GM18861 (cell line): ENCODE measurements around the gene EGFL8.
"Not testable (repeated sequence)": the region's sequence is repeated elsewhere in the genome, so short reads cannot be mapped to it uniquely, and the experiment has no call there.

Source experiments
- ATAC-seq: cut with Tn5 transposase; IDR thresholded peaks from one replicate; pipeline ENCODE4 v1.9.1; 2021; ENCODE audit not compliant: unreplicated experiment

The EGFL8 gene

DNA sequence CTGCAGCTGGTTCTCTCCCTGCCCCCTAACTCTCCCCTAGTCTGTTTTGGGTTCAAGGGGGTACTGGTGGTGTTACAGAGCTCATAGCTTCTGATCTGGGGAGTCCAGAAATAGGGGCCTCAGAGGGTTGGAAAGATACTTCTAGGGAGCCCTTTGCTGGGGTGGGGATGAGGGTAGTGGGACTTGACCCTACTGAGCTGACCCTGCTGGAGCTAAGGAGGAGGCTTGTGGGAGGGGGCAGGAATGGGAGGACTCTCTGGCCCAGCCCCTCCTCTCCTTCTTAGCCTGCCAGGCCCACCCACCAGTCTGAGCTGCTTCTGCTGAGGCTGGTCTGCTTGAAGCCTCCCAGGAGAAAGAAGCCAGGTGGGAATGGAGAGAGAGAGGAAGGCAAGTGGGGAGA is at the start of gene EGFL8:
EGFL8 (plus strand) TSS at position 301 of the 400 bp plus-strand sequence. CDS start 1,571 bp downstream, outside the sequence.
- no peak for ATAC-seq

DNA sequence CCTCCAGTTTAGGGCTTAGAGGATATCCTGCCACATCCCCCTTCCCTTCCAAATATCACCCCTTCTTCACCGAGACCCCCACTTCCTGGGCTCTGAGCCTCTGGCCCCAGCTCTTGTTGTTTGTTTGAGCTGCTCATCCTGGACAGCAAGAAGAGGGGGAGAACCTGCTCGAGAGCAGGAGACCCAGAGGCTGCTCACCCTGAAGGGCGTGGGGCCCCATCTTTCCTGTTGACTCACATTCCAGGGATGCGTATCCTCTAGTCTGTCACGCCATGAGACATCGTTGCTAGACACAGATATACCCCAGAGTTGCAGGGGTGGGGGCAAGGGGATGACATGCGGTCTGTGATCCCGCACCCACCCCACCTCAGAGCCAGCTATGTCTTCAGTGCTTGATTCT is 49.6 kb upstream of the EGFL8 start:
- no peak for ATAC-seq

DNA sequence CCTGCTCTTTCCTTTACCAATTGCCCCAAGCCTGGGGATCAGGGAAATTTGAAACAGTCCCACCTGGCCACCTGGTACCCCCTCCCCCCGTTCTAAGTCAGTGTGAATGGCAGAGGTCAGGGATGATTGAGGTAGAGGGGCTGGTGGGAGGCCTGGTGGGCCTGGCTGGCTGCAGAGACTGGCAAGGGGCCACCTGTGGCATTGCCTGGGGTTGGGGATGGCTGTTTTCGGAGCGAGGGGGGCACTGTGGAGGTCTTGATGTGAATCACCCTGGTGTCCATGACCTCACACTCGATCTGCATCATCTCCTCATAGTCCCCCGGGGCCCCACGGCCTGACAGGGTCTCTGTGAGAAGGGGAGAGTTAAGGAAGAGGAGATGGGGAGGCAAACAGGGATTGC is 48.8 kb upstream of the EGFL8 start:
- ATAC-seq = no peak

DNA sequence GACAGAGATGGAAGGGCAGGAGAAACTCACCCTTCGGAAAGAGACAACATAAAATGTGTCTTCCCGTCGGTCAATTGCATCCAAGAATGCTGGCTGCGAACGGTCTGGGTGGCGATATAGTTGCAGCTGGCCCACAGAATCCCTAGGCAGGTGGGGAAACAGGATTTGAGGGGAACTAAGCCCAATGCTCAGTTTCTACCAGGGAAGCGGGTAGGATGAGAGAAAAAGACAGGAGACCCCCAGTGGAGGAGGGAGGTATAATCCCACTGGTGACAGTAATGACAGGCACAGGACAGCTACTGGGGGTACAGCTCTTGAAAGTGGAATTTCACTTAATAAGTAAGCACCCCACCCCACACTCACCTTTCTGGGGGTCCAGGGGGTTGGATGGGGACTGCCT is 47.7 kb upstream of the EGFL8 start:
- no peak for ATAC-seq

DNA sequence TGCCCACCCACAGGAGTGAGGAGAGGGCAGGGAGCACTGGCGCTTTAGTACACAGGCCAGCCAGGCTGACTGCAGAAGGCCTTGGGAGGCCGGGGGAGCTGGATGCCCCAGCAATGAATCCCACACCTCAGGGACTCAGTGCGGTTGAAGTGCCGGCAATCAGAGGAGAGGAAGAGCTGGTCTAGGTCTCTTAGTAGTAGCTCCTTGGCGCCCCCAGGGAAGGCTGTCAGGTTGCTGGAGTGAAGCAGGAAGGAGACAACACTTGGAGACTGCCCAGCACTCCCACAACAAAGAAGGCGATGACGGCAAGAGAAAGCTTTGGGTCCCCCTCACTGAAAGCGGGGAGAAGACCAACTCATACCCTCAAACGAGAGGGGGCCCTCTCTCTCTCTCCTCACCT is 46.9 kb upstream of the EGFL8 start:
- ATAC-seq = no peak

DNA sequence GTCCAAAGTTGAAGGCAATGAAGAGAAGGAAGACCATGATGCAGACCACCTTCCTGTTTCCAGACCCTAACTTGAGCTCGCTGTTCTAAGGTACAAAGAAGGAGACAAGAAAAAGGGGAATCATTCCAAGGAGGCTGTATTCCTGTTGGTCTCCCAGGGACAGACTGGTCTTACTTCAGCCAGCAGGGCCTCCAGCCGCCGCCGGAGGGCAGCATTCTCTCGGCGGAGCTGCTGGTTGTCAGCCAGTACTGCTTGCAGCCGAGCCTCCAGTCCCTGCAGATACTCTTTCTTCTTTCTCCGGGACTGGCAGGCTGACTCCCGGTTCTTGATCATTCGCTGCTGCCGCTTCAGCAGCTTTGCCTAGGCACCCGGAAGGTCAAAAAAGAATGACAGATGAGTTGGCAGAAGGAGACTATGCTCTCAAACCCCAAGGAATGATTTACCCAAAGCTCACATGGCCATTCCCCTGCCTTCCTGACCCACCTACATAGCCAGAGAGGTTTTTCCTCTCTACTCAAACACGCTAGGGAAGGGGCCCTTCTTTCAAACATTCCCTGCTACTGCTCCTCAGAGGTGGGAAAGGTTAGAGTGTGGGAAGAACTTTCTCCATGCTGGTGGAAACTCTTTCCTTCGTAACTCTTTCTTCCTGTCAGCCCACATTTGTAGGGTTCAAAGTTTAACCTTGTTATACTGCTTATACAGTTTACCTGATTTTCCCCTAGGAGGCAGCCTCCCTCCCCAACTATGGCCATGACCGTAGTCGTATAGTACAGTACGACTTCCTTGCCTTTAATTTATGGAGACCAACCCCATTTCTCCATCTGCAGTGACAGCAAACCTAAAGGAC is 45.4 kb upstream of the EGFL8 start:
- ATAC-seq = no peak

DNA sequence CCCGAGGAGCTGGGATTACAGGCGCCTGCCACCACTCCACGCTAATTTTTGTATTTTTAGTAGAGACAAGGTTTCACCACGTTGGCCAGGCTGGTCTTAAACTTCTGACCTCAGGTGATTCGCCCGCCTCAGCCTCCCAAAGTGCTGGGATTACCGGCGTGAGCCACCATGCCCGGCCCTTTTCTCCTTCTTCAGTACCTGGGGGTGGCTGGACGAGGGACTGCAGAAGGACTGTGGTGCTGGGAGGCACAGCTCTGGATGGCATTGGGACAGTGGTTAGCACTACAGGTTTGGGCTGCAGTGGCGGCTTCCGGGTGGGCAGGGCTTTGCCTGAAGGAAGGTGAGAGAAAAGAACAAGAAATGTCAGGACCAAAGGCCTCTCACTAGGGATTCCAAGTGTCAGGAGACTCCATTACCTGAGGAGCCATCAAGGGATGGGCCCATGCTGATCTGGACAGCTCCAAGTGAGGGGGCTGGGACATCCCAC is 43.8 kb upstream of the EGFL8 start:
- ATAC-seq = no peak

DNA sequence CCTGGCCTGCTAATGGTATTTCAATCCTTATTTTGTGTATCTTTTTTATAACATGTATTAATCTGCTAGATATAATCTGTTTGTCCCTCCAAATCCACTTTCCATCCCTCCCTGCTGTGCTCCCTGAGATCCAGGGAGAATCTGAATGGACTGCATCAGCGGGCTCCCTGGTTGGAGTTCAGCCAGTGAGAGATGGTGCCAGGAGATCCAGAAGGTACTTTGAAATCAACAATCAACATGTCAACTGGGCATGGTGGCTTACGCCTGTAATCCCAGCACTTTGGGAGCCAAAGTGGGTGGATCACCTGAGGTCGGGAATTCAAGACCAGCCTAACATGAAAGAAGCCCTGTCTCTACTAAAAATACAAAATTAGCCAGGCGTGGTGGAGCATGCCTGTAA is 40.7 kb upstream of the EGFL8 start:
- no peak for ATAC-seq

DNA sequence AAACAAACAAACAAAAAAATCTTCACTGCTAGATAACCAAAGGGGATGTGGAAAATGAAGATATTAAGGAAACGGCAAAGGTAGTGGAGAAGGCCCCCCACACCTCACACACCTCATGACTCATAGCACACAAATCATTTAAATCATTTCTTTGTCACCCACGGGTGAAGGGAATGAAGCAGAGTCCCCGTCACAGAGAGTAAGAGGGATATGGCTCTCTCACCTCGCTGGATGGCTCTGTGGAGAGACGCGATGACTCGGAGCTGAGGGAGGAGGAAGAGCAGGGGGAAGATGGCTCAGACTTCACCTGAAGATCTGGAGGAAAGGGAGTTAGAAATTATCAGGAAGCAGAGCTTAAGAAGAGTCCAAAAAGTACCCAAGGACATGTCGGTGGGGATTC is 37.5 kb upstream of the EGFL8 start:
- no peak for ATAC-seq

DNA sequence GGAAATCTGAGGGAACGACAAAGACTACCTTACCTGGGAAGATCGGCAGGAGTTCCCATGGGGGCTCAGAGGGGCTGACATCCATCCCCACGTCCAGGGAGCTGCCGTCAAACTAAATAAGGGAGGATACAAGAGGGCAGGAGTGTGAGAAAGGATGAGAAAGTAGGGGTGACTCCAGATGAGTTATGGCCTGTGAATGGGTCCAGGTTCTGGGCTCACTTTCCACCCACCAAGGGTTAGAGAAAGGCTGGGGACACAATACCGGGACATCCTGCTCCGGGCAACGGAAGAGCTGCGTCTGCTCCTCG is 37.0 kb upstream of the EGFL8 start:
- no peak for ATAC-seq

DNA sequence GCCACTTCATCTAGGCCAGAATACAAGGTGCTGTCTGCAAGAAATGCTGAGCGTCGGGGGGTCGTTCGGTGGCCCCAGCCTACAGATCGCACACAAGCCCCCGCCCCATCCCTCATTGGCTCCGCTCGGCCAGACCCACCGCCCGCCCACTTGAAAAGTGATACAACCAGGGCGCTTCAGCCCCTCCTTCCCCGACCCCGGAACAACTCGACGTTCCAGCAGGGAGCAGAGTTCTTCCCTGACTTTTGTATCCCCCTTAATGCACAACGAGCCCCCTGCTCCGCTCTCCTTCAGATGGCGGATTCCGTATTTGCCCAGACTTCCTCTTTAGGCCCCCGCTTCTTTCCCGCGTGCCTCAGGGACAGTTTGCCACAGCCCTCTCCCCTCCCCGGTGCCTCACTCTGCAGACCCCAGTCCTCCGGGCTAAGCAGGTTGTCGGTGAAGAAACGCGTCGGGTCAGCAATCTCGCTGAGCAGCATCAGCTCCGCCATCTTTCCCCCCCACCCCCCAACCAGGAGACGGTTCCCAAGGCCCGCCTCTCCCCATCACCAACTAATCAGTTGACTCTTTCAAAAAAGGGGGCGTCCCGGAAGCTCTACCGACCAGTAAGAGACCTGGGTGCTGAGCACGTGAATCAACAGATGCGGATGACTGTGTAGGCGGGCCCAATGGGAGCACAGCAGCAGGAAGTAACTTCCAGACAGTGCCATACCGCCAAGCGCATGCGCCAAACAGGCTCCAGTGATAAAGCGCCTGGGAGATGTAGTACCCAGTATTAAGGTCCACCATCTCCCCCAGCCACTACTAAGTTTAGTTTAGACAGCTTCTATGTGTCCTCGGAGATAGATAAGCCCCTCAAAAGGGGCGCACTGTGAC is 36.4 kb upstream of the EGFL8 start, which contains the start of gene ATF6B:
ATF6B (minus strand) TSS at position 530 of the 876 bp plus-strand sequence; CDS start at position 491, 39 bp downstream.
- peak; percentile 89 for ATAC-seq

DNA sequence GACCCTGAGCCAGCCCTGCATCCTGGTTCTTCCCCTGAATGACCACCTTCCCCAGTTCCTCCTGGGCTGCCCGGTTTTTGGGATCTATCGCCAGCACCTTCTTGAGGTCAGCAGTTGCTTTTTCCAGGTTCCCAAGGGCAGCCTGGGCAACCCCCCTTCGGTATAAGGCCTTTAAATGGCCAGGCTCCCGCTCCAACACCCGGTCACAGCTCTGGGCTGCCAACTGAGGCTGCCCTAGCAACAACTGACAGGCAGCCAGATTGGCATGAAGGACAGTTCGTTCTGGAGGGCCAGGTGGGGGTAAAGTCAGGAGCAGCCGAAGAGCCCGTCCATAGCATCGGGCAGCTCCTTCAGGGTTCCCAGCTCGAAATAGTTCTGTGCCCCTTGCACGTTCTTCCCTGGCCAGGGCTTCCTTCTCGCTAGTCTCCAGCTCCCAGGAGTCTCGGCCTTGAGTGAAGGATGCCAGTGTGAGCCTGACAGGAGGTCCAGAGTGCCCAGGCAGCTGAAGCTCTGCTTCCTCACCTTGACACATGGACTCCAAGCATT is 35.6 kb upstream of the EGFL8 start:
- no peak for ATAC-seq

DNA sequence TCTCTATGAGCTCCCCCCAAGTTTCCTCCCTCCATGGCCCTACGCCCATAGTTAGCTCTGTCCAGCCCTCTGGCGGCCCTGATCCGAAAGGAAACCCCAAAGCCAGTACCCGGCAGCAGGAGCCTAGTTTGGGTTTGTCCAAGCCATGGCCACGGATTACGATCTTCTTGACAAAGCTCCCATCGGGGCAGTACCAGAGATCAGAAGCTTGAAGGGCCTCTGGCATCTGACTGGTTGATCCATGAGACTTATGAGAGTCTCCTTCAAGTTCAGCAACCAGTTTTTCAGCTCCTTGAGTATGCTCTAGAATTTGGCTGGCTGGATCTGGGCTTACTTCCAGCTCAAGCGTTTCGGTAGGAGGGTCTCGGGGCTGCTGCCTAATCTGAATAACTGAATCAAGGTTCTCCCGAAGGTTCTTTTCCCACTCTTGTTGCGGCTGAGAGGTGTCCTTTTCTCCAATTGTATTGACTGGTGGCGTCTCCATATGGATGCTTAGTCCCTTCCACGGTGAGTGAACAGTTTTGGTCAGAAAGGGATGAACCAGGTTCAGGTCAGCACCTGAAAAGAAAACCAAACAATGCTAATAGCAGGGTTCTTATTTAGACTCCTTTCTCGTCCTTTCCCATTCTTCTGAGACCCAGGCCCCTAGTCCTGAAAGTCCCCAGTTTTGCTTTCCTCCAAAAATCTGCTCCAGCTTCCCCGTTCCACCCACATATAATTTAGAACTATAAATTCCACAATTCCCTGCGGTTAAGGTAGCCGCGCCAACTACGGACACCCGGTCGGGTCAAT is 34.9 kb upstream of the EGFL8 start:
- no peak for ATAC-seq

DNA sequence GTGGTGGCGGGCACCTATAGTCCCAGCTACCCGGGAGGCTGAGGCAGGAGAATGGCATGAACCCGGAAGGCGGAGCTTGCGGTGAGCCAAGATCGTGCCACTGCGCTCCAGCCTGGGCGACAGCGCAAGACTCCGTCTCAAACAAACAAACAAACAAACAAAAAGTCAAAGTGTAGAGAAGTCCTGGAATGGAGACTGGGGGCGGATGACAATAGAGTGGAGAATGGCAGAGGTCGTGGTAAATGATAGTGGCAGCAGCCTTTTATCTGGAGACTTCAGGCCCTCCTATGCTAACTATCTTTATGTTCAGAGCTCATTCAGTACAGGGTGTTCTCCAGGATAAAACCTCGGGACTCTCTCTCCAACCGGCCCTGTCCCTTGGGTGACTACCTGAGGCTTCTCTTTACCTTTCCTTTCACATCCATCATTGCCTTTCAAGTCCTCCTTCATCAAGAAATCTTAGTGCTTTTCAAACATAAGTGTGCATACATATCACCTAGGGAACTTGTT is 32.9 kb upstream of the EGFL8 start:
- ATAC-seq = no peak

DNA sequence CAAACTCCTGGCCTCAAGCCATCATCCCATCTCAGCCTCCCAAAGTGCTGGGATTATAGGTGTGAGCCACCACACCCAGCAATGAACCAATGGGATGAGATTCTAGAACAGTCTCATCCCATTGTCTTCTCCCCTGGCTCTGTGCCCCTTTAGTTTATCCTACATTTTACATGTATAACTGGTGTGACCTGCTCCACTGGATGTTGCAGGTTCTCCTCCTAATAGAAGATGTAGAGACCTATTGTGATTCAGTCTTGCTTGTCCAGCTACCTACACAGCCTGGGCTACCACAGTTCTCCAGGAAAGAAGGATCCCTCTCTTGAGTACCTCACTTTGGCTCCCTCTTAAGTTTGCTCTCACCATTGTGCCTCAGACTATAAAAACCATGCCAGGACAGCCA is 32.3 kb upstream of the EGFL8 start:
- ATAC-seq = no peak

DNA sequence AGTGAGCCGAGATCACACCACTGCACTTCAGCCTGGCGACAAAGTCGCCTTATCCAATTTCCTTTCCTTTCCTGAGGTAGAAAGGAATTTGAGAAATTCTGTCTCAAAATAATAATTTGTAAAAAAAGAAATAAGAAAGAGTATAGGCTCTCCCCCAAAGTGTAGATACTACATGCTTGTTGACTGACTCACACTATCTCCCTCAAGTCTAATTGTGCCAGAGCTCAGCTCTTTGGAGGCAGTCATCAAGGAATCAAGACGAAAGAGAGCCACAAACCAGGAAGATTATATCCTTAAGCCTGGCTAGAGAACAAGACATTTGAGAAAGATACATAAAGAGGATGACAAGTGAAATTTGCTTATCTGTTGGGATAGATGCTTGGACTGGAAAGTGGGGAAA is 30.6 kb upstream of the EGFL8 start:
- no peak for ATAC-seq

DNA sequence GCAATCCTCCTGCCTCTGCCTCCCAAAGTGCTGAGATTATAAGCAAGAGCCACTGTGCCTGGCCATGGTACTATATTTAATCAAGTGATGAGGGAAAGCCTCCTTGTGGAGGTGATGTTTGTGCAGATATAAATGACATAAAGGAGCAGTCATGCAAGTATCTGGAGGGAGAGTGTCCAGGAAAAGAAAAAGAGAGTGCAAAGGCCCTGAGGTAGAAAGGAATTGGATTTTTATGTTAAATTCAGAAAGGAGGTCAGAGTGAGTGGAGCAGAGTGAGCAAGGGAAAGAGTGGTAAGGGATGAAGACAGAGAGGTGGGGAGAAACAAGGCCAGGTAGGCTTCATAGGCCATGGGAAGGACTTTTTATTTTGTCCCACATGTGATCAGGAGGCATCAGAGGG is 26.9 kb upstream of the EGFL8 start:
- ATAC-seq = no peak

DNA sequence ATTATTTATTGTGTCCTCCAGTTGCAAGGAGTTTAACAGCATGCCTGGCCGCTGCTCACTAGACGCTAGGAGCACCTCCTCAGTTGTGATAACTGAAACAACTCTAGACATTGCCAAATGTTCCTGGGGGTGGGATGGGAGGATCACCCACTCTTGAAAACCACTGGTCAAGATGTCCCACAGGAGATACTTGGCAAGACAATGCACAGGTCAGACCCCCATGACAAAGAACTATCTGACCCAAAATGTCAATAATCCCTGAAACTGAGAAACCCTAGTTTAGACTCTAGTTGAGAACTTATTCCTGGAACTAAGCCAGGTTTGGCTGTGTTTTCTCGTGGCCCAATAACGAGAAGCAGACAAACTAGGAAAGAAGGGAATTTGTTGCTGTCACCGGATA is 24.8 kb upstream of the EGFL8 start:
- no peak for ATAC-seq

DNA sequence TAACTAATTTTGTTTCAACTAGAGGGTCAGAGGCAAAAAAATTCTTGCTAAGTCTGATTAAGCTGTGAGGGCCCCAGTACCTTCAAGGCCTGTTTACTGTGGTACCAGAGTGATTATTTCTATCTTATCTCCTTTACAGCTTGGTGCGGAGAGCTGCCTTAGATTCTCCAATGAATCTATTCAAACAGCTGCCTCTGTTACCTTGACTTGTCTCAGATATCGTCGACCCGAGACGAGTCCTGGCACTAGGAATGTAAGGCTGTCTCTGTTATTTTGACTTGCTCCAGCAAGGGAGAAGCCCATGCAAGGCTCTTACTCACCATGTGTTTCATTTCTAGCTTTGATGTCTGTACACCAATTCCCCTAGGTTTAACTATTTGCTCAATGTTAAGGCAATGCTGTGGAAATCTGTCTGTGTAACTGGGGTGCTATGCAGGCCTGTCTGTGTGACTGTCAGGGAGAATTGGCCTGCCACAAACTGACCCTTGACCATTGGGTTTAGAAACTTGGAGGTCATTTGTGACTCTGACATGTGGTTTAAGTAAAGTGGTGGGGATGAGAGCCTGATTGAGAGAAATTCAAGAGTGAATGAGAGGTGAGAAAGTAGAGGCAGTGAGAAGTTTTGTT is 23.9 kb upstream of the EGFL8 start:
- no peak for ATAC-seq

DNA sequence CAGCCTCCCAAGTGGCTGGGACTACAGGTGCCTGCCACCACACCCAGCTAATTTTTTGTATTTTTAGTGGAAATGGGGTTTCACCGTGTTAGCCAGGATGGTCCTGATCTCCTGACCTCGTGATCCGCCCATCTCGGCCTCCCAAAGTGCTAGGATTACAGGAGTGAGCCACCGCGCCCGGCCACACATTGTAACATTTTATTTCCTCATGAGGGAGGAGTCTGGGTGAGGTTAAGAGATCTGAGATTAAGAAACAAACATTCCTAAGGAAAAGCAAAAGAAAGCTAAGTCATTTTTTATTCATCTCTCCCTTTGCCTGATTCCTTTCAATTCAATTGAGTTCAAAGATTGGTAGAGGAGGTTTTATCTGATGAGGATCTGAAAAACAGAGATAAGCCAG is 20.2 kb upstream of the EGFL8 start:
- not testable (repeated sequence) for ATAC-seq
